ENCODE data around the gene RACK1. TPM values are rescaled to one million over a fixed set of nuclear protein-coding genes. Genes with fewer than 3 reads are reported as not detected.
A peak's percentile ranks its signal among the peaks of the same experiment; 100 is the strongest.

The RACK1 gene
- total RNA-seq, 1 experiment from 2014 or later, result 4,964 TPM

DNA sequence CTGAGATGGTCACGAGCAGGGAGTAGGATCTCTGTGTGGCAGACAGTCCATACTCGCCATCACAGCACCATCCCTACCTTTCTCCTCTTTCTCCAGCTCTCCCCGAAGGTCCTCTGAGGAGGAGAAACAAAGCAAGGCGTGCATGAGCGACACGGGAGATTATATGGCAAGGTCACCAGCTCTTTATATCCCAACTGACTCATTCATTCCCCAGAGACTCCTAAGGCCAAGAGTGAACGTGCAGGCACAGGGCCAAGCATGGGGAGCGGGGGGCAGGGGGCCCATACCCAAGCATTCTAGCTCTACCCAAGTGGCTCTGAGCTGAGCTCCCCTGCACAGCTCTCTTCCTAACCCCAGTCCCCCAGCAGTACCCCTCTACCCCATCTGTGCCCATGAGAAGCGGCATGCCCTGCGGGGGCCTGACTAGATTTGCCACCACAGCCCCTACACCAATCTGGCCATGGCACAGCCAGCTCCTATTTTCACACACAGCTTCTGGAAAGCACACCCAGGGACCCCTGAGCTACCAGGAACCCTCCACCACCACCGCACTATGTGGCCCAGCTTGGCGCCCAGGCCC, 45.5 kb downstream of the RACK1 start:
- no peak for DNase-seq (ENCODE audit: low spot score)

DNA sequence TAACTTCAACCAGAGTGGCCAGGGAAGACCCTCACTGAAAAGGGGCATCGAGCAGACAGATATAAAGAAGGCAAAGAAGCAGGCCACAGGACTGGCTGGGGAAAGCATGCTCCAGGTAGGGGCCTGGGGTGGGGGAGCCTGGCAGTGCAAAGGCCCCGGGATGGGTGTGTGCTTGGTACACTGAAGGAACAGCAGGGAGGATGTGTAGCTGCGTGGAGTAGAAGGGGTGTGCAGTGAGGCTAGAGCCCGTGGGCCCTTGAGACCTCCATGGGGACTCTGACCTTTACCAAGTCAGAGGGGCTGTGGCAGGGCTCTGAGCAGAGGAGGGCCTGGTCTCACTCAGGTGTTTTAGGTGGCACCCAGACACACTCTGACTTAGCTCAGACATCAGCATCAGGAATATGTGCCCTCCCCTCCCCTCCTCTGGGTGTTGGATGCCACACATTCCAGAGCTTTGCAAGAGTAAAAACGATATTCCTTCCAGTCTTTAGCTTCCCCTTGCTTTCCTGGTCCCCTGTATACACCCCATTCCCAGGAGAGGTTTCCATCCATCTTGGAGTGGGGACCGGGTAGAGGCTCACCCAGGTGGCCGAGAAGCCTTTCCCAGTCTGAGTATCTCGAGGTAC, 46.3 kb downstream of the RACK1 start:
- no peak for DNase-seq (ENCODE audit: low spot score)

DNA sequence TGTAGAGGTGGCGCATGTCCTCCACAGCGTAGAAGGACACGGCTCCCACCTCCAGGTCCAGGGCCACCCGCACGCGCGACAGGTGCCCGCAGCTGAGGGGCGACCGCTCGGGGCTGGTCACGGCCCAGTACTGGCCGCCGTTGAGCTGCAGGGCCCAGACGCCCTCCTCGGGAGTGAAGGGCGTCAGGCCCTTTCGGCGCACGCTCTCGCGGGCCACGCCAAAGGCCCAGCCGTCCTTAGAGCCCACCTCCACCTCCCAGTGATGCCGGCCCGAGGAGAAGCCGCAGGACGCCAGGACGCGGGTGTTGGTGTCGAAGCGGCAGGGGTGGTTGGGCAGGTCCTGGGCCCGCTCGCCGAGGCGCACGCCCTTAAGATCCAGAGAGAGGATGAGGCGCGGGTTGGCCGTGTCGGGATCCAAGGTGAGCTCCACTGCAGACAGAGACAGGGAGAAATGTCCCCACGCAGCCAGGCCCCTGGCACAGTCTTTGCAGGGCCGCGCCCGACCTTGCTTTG, 48.4 kb downstream of the RACK1 start:
- DNase-seq (ENCODE audit: low spot score), result no peak

DNA sequence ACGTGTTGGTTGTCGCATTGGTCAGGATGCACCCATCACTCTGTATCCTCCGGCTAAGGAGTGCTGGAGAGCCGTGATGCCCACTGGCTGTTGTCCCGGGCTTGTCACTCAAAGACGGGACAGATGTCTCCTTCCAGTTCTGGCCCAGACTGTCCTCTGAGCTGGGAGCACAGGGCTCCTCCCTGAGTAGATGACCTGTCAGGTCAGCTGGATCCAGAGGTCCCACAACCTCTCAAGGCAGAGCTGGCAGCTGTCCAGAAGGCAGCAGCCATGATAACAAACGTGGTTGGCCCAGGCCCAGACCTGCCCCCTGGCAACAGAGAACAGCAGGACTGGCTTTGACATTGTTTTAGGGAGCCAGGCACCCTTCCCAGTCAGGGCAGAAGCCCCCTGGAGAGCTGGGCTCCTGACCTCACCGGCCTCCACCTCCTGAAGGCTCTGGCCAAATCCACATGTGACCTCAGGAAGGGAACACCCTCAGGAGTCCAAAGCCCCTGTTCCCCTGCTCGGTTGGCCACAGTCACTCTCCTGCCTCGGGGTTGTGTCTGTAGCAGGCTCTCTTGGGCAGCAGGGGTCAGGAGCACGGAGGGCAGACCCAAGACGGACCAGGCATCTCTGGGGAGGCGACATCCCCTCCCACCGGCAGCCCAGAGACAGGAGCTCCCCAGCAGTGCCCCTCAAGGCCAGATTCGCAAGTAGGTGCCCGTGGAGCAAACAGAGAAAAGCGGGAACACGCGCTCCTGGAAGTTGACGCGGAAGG, 49.0 kb downstream of the RACK1 start:
- no peak for DNase-seq (ENCODE audit: low spot score)

DNA sequence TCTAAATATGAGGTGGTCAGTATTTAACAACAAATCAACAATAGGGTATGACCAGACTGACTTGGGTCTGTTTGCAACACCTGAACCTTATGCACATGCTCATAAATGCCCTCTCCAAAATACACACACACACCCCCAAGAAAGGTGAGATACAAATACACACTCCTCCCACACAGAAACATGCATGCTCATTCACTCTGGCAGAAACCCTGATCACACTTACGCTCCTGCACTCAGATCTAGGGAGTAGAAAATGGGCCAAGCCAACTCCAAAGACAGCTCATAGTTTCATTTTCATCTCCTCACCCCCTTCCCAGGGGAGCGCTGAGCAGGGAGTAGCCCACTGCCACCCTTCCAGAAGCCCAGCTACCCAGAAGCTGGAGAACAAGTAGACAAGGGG, 50.0 kb downstream of the RACK1 start:
- DNase-seq (ENCODE audit: low spot score), result no peak

DNA sequence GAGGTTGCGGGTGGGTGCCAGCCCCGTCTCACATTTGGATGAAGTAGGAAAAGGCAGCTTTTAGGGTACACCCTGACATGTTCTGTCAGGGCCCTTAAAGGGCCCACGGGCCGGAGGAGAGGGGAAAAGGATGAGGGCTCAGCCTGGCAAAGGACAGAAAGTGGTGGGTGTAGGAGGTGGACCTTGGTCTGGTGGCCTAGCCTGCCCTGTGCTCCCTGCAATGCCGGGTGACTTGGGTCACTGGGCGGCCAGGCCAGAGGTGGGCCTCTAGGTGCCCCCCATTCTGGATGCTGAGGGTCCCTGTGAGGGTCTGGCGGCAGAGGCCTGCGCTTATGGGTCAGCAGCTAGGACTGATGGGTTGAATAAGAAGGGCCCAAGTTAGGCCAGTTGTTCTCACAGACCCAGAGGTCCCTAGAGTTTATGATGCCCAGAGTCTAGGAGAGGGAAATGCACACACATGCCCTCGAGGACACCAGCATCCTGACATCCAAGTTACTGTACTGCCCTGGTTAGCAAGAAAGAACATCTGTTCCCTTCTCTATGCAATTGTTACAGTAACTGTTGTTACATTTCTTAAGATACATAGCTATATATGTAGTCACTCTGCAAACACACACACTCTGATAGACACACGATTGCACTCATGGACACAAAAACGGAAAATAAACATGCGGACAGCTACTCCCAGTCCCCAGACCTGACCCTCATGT, 51.2 kb downstream of the RACK1 start:
- DNase-seq (ENCODE audit: low spot score), result no peak

DNA sequence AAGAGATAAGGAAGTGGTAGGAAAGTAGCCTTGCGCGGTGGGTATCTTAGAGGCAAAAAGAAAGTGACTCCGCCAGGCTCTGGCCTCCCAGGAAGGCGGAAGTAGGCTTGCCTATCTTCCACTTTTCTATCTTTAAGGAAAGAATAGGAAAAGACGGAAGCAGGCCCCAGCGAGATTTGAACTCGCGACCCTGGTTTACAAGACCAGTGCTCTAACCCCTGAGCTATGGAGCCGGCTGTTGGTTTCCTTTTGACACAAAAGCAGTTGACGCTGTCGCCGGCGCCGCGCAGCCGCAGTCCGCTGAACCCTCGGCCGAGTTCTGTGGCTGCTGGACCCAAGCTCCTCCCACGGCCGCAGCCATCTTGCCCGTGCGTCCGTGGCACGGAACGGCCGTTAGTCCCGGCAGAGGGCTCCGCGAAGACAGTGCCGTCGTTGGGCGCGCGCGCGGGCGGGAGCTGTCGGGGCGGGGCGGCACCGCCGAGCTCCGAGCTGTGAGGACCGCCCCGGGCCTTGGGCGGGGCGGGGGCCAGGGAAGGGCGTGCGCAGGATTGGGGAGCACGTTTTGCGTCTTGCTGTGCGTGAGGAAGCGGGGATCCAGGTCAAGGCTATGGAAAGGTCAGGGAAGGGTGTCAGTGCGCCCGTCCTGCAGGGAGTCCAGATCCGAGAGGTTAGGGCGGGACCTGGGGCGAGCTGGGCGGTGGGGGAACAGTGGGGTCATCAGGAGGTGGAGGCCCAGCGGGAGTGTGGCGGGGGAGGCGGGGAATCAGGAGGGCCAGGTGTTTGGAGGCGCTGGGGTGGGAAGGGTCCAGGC, 52.0 kb downstream of the RACK1 start:
- peak; percentile 98 for DNase-seq (ENCODE audit: low spot score)

DNA sequence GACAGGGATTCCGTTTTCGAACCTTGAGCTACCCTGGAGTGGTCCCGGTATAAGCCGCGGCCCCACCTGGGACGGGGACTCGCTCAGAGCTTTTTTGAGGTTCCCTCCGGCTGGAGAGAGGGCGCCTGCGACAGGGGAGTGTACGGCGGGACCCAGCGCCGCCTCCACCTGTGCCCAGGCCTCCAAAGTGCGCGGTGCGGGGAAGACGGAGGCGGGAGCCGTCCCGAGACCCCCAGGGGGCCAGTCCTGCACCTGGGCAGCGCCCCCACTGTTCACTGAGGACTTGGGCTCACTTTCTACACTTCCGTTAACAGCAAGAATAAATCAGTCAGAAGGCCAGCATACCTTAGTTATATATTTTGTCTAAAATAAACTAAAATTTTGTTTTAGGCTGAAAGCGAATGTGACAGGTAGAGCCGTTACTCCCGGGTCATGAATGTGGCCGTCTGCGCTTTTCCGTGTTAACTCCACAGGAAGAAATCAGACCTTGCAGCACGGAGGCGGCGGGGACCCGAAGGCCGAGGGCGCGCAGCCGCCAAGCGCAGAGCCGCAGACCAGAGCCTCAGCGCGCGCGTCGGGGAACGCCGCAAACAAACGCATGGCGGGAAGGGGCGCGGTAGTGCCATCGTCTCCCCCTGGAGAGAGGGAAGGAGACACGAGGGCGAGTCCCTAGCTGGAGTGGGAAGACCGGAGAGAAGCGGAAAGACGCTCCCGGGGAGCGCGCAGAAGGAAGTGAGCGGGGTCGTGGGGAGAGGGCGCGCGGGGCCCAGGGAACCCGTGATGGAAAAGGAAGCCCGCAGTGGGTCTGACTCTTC, 52.8 kb downstream of the RACK1 start:
- DNase-seq (ENCODE audit: low spot score), result no peak

DNA sequence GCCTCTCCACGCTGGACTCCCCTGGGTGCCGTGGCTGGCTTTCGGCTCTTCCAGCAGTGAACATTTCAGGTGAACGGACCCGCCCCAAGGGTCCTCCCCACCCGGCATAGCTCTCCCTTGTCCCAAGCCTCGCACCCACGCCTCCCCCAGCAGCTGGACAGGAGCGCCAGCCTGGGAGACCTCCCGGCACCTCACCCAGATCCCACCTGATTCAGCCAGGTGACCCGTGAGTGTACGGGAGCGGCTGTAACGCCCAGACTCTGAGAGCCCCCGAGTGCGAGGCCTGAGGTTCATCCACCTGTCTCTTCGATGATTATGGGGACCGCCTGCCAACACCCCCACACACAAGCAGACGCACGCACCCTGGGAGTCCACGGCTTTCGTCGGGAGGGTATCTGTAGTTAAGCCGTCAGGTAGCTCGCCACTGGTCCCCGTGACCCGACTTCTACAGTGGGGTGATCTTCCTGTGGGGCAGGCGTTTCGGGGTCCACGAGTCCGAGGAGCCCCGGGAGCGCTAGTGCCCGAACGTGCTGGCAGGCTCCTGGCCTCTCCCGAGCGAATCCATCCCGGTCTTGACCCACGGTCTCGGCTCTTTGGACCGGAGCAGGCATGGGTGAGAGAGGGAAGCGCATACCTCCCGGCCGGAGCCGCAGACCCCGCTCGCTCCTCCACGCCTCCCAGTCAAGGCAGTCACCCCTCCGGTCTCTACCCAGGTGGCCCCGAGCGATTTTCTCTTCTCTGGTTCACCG, 53.6 kb downstream of the RACK1 start:
- DNase-seq (ENCODE audit: low spot score), result no peak

DNA sequence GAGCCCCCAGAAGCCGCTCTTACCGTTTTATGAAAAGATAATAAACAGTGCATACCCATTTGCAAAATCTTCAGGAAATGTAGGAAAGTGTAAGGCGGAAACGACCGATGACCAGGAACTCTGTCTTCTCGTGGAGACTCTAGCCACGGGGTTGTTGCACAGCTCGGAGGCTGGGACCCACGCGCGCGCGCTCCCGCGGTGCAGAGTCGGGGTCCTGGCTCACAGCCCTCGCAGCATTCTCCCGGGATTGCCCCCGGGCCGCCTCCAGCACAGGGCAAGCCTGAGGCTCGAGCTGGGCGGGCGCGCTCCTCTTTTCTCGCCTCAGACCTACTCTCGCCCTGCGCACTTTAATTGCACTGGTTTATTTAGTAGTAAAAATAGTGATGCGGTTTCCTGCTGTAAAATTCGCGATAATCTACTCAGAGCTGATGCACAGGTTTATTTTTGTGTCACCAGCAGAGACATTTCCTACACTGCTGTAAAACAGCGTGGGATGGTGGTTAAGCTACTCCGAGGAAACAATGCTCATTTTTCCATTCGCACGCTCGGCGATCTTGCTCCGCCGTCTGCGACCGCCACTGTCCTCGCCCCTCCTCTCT, 54.2 kb downstream of the RACK1 start:
- no peak for DNase-seq (ENCODE audit: low spot score)

DNA sequence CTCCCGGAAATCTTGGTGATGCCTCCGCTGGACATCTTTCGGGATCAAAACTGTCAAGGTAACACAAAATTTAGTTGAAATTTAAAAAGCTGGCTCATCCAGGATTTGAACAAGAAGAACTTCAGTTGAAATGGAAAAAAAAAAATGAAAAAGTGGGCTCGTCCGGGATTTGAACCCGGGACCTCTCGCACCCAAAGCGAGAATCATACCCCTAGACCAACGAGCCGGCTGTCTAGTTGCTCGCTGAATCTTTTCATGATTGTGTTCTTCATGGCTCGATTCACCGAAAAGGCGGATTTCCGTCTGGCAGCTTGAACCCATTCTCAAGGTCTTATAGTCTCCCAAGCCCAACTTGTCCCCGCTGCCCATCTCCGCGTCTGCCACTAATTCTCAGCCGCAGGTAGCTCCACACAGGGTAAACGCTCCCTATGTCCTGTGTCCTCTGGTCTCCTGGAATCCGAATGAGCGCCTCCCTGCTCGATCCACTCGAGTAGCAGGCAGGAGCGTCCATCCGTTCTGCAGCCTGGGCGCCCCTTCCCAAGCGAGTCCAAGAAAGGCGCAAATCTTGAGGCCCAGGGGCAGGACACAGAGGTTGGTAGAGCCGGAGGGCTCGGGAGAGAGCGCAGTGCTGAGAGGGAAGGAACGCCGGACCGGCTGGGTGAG, 54.9 kb downstream of the RACK1 start:
- peak; percentile 85 for DNase-seq (ENCODE audit: low spot score)

DNA sequence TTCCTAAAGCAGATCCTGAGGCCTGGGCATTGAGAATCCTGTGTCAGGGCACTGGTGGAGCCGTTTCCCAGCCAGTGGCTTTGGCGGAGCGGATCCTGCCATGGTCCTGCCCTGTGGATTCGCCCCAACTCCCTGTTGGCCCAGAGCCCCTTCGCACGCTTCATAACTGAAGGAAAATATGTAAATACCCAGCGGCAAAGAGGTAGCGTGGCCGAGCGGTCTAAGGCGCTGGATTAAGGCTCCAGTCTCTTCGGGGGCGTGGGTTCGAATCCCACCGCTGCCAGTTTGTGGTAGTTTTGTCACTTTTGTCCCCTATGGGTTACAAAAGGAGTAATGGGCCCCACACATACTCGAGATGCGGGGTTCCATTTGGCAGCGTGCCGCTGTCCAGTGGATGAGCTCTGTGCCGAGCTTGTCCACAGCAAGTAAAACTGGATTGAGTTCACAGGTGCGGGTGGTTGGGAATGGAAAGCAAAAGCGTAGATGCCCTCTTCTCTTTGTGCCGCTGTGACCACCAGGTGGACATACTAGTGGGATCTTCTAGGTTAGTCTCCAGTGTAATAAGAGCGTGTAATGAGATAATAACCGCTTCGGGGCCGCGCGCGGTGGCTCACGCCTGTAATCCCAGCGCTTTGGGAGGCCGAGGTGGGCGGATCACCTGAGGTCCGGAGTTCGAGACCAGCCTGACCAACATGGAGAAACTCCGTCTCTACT, 56.0 kb downstream of the RACK1 start:
- DNase-seq (ENCODE audit: low spot score), result peak; percentile 90

DNA sequence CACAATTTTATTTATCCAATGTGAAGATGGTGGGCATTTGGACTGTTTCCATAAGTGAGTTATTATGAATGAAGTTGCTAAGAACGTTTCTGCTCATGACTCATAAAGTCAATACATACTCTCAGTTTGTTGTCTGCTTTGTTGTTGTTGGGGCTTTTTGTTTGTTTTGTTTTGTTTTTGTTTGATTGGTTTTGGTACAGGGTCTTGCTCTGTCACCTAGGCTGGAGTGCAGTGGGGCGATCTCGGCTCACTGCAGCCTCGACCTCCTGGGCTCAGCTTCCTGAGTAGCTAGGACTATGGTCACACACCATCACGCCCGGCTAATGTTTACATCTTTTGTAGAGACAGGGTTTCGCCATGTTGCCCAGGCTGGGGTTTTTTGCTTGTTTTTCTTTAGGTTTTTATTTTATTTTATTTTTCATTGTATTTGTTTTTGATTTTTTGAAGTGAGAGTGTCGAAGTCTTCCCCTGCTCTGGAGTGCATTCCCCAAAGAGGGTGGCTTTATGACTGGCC, 56.7 kb downstream of the RACK1 start:
- DNase-seq (ENCODE audit: low spot score), result peak; percentile 52

Other genes starting within 250 kb of the RACK1 start
- gene BTNL9, start 203.6 kb downstream of the RACK1 start, total RNA-seq (2014; rRNA removed; shearing (Covaris generic)), result 0.15 TPM in 1 of 2 replicates, not detected in the other
- gene OR2V1, start 112.7 kb downstream of the RACK1 start, total RNA-seq (2014; rRNA removed; shearing (Covaris generic)), result not detected in 2 replicates
- not detected in 2 replicates for gene OR2V2, start 96.3 kb downstream of the RACK1 start, total RNA-seq (2014; rRNA removed; shearing (Covaris generic))
- 0.10 and 0.27 TPM in 2 replicates for gene TRIM7, start 38.7 kb downstream of the RACK1 start, total RNA-seq (2014; rRNA removed; shearing (Covaris generic))
- 10.5 and 12.0 TPM in 2 replicates for gene TRIM41, start 20.6 kb downstream of the RACK1 start, total RNA-seq (2014; rRNA removed; shearing (Covaris generic))
- gene TRIM52, start 17.2 kb upstream of the RACK1 start, total RNA-seq (2014; rRNA removed; shearing (Covaris generic)), result 7.6 and 11.5 TPM in 2 replicates
- gene OR4F3, start 123.4 kb upstream of the RACK1 start, total RNA-seq (2014; rRNA removed; shearing (Covaris generic)), result not detected in 2 replicates